ENCODE results near the gene FAM3A. TPM values are rescaled to one million over a fixed set of nuclear protein-coding genes. Genes with fewer than 3 reads are reported as not detected.

Gene FAM3A
- total RNA-seq, 2 donors from 2014 or later: 63.1 to 71.1 TPM

- Histone ChIP-seq H3K36me3 (no peaks in the 10 kb centered on the region), H3K9me3 (no peaks in the 10 kb centered on the region), H3K27ac (peak within 1 kb of the TSS; percentile 91), H3K9ac (ENCODE audit: low read depth in 2 of 2, low read length in 2 of 2) (peak within 1 kb of the TSS; percentile 60 to 79), H3K4me1 (no peaks in the 10 kb centered on the region), H3K27me3 (no peaks in the 10 kb centered on the region), H3K4me3 (peak within 1 kb of the TSS; percentile 58)
- DNase-seq: peak; percentile 86
- intact Hi-C loops (cut with DNase I): no loop called here
- TF ChIP-seq CTCF (IDR thresholded peaks at IDR 0.05): no peak
Measured at GRCh38 chrX:154547245-154548027, 31.4 kb upstream of the FAM3A start, which contains the start of gene IKBKG. IKBKG (plus strand) TSS chrX:154547620; CDS start chrX:154552003, 4,383 bp downstream.

- Histone ChIP-seq H3K9ac (ENCODE audit: low read depth in 2 of 2, low read length in 2 of 2) (peak within 1 kb of the TSS; percentile 60 to 79), H3K4me1 (no peaks in the 10 kb centered on the region), H3K4me3 (peak within 1 kb of the TSS; percentile 58), H3K9me3 (no peaks in the 10 kb centered on the region), H3K27me3 (no peaks in the 10 kb centered on the region), H3K36me3 (no peaks in the 10 kb centered on the region), H3K27ac (peak within 1 kb of the TSS; percentile 91)
- DNase-seq: peak; percentile 71
- TF ChIP-seq CTCF (IDR thresholded peaks at IDR 0.05): no peak
- intact Hi-C loops (cut with DNase I): no loop called here
Measured at GRCh38 chrX:154546354-154547244, 30.6 kb upstream of the FAM3A start, which contains the start of gene G6PD. G6PD (minus strand) TSS chrX:154546846; CDS start chrX:154546155, 691 bp downstream.

GRCh38 chrX:154545673-154546274 is 29.7 kb upstream of the FAM3A start:
- Histone ChIP-seq H3K4me1 (no peaks in the 10 kb centered on the region), H3K27ac (no peak overlapping the region), H3K9ac (ENCODE audit: low read depth in 2 of 2, low read length in 2 of 2) (peak overlapping the region; percentile 60 to 78), H3K27me3 (no peaks in the 10 kb centered on the region), H3K36me3 (no peaks in the 10 kb centered on the region), H3K9me3 (no peaks in the 10 kb centered on the region), H3K4me3 (no peak overlapping the region)
- intact Hi-C loops (cut with DNase I): no loop called here
- DNase-seq: no peak
- TF ChIP-seq CTCF (IDR thresholded peaks at IDR 0.05): no peak

- no peaks in the 10 kb centered on the region for H3K27me3 ChIP-seq
- TF ChIP-seq CTCF (IDR thresholded peaks at IDR 0.05): no peak
- intact Hi-C loops (cut with DNase I): no loop called here
- H3K9me3 ChIP-seq: no peaks in the 10 kb centered on the region
- H3K36me3 ChIP-seq: no peaks in the 10 kb centered on the region
- no peaks in the 10 kb centered on the region for H3K4me1 ChIP-seq
- no peak for DNase-seq
- H3K4me3 ChIP-seq: no peak overlapping the region
- no peak overlapping the region for H3K9ac ChIP-seq (ENCODE audit: low read depth in 2 of 2, low read length in 2 of 2)
- peak overlapping the region; percentile 27 for H3K27ac ChIP-seq
Measured at GRCh38 chrX:154542723-154543424, 26.8 kb upstream of the FAM3A start.

All from colonic mucosa (tissue), 4 donors.